Measurements from ENCODE around the gene KCNMB3.
"Not testable (repeated sequence)": the region's sequence is repeated elsewhere in the genome, so short reads cannot be mapped to it uniquely, and the experiment has no call there.

Gene KCNMB3

GRCh38 chr3:179256813-179257212 is 5.9 kb upstream of the KCNMB3 start:
- H3K4me3 ChIP-seq (replicated peaks; ENCODE audit: low read depth, low read length): no peak overlapping the region
- TF ChIP-seq CTCF (IDR thresholded peaks at IDR 0.05; ENCODE audit: low read length, missing control alignments): no peak
- no peak for DNase-seq (ENCODE audit: low read depth)

DNA sequence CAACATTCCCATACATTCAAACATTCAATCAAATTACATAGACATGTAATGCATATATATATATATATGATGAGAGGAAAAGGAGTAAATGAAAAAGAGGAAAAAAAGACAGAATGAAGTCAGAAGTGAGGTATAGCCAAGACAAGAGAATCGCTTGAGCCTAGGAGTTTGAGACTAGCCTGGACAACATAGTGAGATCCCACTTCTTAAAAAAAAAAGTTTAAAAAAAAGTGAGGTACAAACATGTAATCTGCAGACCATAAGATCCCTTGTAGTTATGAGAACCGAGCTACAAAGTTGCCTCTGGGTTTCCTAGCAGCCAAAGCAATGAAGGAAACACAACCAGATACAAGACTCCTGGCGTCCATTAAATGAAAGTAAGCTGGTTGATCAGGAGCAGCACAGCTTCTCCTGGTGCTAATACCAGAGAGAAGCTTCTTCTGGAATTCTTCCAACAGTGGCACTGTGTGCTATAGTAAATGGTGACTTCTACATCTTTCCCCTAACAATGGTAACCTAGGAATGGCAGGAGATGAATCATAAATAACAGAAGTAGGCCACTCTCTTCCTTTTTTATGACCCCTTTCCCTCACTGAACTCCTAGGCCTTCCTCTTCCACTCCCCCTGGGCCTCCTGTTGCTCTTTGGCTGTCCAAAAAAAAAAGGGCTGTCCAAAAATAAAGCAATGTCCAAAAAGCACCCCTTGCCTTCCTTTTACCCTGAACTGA is 3.5 kb downstream of the KCNMB3 start:
- no peak for TF ChIP-seq CTCF (IDR thresholded peaks at IDR 0.05; ENCODE audit: low read length, missing control alignments)
- no peak overlapping the region for H3K4me3 ChIP-seq (replicated peaks; ENCODE audit: low read depth, low read length)
- DNase-seq (ENCODE audit: low read depth): peak; percentile 14

GRCh38 chr3:179244878-179245277 is 6.0 kb downstream of the KCNMB3 start:
- no peak for TF ChIP-seq CTCF (IDR thresholded peaks at IDR 0.05; ENCODE audit: low read length, missing control alignments)
- no peak overlapping the region for H3K4me3 ChIP-seq (replicated peaks; ENCODE audit: low read depth, low read length)
- DNase-seq (ENCODE audit: low read depth): no peak

DNA sequence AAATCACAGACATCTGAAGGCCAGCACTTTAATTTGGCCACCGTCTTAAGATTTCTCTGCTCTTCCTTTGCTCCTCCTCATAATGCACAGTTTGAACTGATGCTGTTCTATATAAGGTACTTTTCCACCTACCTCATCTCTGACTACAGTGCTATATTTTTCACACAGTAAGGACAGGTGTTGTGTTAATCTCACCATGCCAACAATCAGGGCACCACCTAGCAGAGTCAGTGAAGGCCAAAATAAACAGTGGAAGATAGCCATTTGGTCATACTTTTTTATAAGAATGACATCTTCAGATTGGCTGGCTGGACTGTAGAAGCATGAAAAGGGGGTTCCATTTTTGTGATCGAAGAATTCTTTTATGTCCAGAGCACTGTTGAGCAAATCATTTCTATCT is 8.1 kb downstream of the KCNMB3 start:
- H3K4me3 ChIP-seq (replicated peaks; ENCODE audit: low read depth, low read length); DNase-seq (ENCODE audit: low read depth): not testable (repeated sequence)

GRCh38 chr3:179240299-179240698 is 10.6 kb downstream of the KCNMB3 start:
- H3K4me3 ChIP-seq (replicated peaks; ENCODE audit: low read depth, low read length); DNase-seq (ENCODE audit: low read depth): not testable (repeated sequence)

DNA sequence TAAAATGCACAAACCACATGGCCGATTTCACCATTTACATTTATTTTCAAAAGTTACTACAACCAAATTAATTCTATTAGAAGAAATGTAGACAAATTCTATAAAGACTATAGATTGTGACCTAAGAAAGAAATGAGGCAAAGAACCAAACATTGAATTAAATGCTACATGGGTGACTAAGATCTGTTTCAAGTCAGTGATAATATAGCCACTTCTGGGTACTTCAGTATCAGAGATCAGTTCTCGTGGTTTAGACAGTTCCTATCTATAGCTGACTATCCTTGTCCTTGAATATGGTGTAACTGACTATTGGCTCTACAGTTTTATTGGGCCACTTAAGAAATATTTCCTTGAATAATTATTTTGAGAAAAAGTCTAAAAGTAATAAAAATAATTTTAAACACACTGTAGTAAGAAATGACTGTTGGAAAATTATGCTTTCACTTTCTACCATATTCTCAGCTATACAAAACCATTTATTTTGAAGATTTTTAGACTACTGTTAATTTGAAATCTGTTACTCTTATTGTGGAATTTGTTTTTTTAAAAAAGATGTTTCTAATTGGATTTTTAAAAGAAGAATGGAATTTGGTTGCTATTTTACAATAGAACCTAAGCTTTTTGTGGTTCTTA is 14.1 kb downstream of the KCNMB3 start:
- no peak for TF ChIP-seq CTCF (IDR thresholded peaks at IDR 0.05; ENCODE audit: low read length, missing control alignments)
- no peak overlapping the region for H3K4me3 ChIP-seq (replicated peaks; ENCODE audit: low read depth, low read length)
- DNase-seq (ENCODE audit: low read depth): no peak

GRCh38 chr3:179234199-179234598 is 16.7 kb downstream of the KCNMB3 start:
- no peak overlapping the region for H3K4me3 ChIP-seq (replicated peaks; ENCODE audit: low read depth, low read length)
- no peak for TF ChIP-seq CTCF (IDR thresholded peaks at IDR 0.05; ENCODE audit: low read length, missing control alignments)
- DNase-seq (ENCODE audit: low read depth): peak; percentile 25

GRCh38 chr3:179233043-179233442 is 17.9 kb downstream of the KCNMB3 start:
- H3K4me3 ChIP-seq (replicated peaks; ENCODE audit: low read depth, low read length): no peak overlapping the region
- TF ChIP-seq CTCF (IDR thresholded peaks at IDR 0.05; ENCODE audit: low read length, missing control alignments): no peak

More at GRCh38 chr3:179233043-179233442, 17.9 kb downstream of the KCNMB3 start:
- DNase-seq (ENCODE audit: low read depth): no peak
